CD4-positive, alpha-beta memory T cell (primary cell): ENCODE data around the gene COL19A1. TPM values are rescaled to one million over a fixed set of nuclear protein-coding genes. Genes with fewer than 3 reads are reported as not detected.

Experiments used
- CTCF ChIA-PET: fragments of 350-600 bp; sonication (Branson Sonifier 250); formaldehyde crosslinking; loops from one replicate; lab custom pipeline; 2021; ENCODE audit warnings: inconsistent platforms; ENCODE audit not compliant: partially characterized antibody; lab: Charles Lee
- POLR2A ChIA-PET: fragments of 350-600 bp; sonication (Branson Sonifier 250); formaldehyde crosslinking; loops from one replicate; lab custom pipeline; 2021; ENCODE audit not compliant: partially characterized antibody; lab: Charles Lee
- DNase-seq, 5 donors: peaks; one replicate each; pipeline versions ENCODE4 v3.0.0 to v3.0.0-alpha.2; 2020 to 2022; ENCODE audit warnings: mixed read lengths in 1 of 5
- H3K27ac ChIP-seq: one replicate; pipeline ENCODE4 v1.7.0; 2013; ENCODE audit warnings: low read depth, low read length
- H3K27me3 ChIP-seq: 2 replicates; pipeline ENCODE4 v1.7.0; 2013; ENCODE audit warnings: mild to moderate bottlenecking, low read length, moderate library complexity; ENCODE audit not compliant: insufficient read depth
- H3K36me3 ChIP-seq: 2 replicates; pipeline ENCODE4 v1.7.0; 2013; ENCODE audit warnings: mild to moderate bottlenecking, low read length, moderate library complexity; ENCODE audit not compliant: insufficient read depth
- H3K4me1 ChIP-seq: 2 replicates; pipeline ENCODE4 v1.7.0; 2013; ENCODE audit warnings: mild to moderate bottlenecking, low read length, moderate library complexity; ENCODE audit not compliant: insufficient read depth
- H3K4me3 ChIP-seq, 2 donors: one replicate each; pipeline ENCODE4 v1.7.0; 2013; ENCODE audit warnings: low read length in 2 of 2, mild to moderate bottlenecking in 1 of 2
- H3K9me3 ChIP-seq, 2 donors: one replicate each; pipeline ENCODE4 v1.7.0; 2013; ENCODE audit warnings: low read length in 2 of 2, control low read depth in 1 of 2; ENCODE audit not compliant: control insufficient read depth in 1 of 2
- H3K27ac Mint-ChIP-seq, 7 donors: one replicate each; pipeline ENCODE4 v1.8.0; 2020 to 2021; ENCODE audit warnings: mixed read lengths in 7 of 7, mild to moderate bottlenecking in 6 of 7, inconsistent platforms in 3 of 7, moderate library complexity in 3 of 7
- H3K27me3 Mint-ChIP-seq, 2 donors: one replicate each; pipeline ENCODE4 v1.8.0; 2020 to 2021; ENCODE audit warnings: mixed read lengths in 2 of 2
- H3K36me3 Mint-ChIP-seq, 2 donors: one replicate each; pipeline ENCODE4 v1.8.0; 2020 to 2021; ENCODE audit warnings: mixed read lengths in 2 of 2, inconsistent platforms in 1 of 2, mild to moderate bottlenecking in 1 of 2
- H3K4me1 Mint-ChIP-seq, 4 donors: one replicate each; pipeline ENCODE4 v1.8.0; 2020 to 2021; ENCODE audit warnings: mixed read lengths in 4 of 4, mild to moderate bottlenecking in 1 of 4
- H3K4me3 Mint-ChIP-seq, 8 donors: one replicate each; pipeline ENCODE4 v1.8.0; 2020 to 2021; ENCODE audit warnings: mixed read lengths in 8 of 8, mild to moderate bottlenecking in 7 of 8, moderate library complexity in 6 of 8, inconsistent platforms in 3 of 8
- H3K9me3 Mint-ChIP-seq, 8 donors: one replicate each; pipeline ENCODE4 v1.8.0; 2020 to 2021; ENCODE audit warnings: mixed read lengths in 8 of 8, mild to moderate bottlenecking in 5 of 8, inconsistent platforms in 3 of 8, moderate library complexity in 1 of 8
- intact Hi-C: fragments of 100-400 bp; cut with micrococcal nuclease; formaldehyde crosslinking; loops from one replicate; pipeline ENCODE4 v1.15.1; 2023
- polyA plus RNA-seq, 2 donors: library from polyadenylated mRNA; unstranded; fragments of 300-500 nt; fragmentation: Illumina TruSeq; gene quantifications; one replicate each; pipeline ENCODE4 v1.2.3, GENCODE V29; 2021
- total RNA-seq, 2 experiments: library from RNA; stranded (reverse); gene quantifications; one replicate each; pipeline ENCODE4 v1.2.3, GENCODE V29; 2021

Gene COL19A1
- total and polyA plus RNA-seq, 4 experiments from 2014 or later = 0.02 TPM; not detected in 3

DNA sequence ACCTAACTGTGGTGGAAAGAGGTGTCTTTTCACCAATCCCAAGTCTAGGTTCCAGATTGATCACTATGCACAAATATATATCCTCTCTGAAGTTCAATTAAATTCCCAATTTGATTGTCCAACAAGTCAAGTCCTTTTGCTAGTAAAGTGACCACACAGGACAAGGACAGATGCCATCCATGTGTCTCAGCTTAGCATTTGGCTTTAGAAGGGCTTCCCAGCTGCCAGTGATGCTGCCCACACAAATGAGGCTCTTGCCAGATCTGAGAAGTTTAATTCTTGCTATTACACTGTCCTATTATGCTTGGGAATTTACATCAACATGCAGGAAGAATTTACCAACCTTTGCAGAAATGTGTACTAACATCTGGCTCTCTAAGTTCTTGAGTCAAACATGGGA lies 328.1 kb downstream of the COL19A1 start:
- ChIA-PET CTCF (no interaction called here), POLR2A (no interaction called here)
- Histone ChIP-seq H3K36me3 (no peaks in the 10 kb centered on the region), H3K27ac (no peak overlapping the region), H3K4me3 (no peak overlapping the region), H3K4me1 (no peaks in the 10 kb centered on the region), H3K27me3 (no peaks in the 10 kb centered on the region), H3K9me3 (no peaks in the 10 kb centered on the region)
- Mint-ChIP-seq H3K36me3 (no peaks in the 10 kb centered on the region), H3K9me3 (peaks cover 0 to 2% (median 0%) of the 10 kb centered on the region in 8 donors), H3K27ac (no peak overlapping the region), H3K4me1 (no peaks in the 10 kb centered on the region), H3K4me3 (no peak overlapping the region), H3K27me3 (peaks cover 6 to 9% of the 10 kb centered on the region in 2 donors)
- no peak for DNase-seq
- intact Hi-C loops = no loop called here

DNA sequence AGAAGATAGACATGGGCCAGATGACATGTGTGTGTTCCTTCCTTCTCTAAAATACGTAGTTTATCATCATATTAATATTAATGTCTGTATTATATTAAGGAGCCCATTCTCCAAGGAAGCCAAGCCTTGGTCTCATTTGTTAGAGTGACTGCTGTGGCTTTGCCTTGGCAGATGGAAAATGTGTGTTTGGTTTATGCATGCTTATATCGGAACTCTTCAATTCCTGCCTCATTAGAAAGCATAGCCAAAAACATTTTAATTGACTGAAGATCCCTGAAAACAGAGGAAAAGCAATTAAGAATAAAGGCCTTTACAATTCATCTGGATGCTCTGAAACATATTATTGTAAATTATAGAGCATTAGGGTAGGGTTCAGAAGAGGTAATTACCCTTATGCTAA lies 330.2 kb downstream of the COL19A1 start:
- Histone ChIP-seq H3K4me1 (no peaks in the 10 kb centered on the region), H3K36me3 (no peaks in the 10 kb centered on the region), H3K27me3 (no peaks in the 10 kb centered on the region), H3K9me3 (no peaks in the 10 kb centered on the region), H3K4me3 (no peak overlapping the region), H3K27ac (no peak overlapping the region)
- ChIA-PET POLR2A (no interaction called here), CTCF (no interaction called here)
- DNase-seq = no peak
- intact Hi-C loops = no loop called here
- H3K27me3 Mint-ChIP-seq = peaks cover 6 to 12% of the 10 kb centered on the region in 2 donors
- H3K4me3 Mint-ChIP-seq = no peak overlapping the region
- H3K36me3 Mint-ChIP-seq = no peaks in the 10 kb centered on the region
- H3K4me1 Mint-ChIP-seq = no peaks in the 10 kb centered on the region
- H3K9me3 Mint-ChIP-seq = no peaks in the 10 kb centered on the region
- no peak overlapping the region for H3K27ac Mint-ChIP-seq

DNA sequence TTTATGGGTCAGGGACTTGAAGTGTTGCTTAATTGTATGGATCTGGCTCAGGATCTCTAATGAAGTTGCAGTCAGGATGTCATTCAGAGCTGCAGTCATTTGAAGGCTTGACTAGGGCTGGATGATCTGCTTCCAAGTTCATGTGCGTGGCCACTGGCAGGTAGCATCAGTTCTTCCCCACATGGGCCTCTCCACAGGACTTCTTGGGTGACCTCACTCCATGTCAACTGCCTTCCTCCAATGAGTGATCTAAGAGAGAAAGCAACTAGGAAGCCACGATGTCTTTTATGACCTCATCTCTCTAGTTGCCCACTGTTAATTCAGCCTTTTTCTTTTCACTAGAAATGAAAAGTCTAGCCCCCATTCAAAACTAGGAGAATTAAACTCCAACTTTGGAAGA lies 332.4 kb downstream of the COL19A1 start:
- no peak overlapping the region for H3K27ac ChIP-seq
- H3K4me3 Mint-ChIP-seq = no peak overlapping the region
- intact Hi-C loops = no loop called here
- H3K4me1 Mint-ChIP-seq = no peaks in the 10 kb centered on the region
- H3K27ac Mint-ChIP-seq = no peak overlapping the region
- no peaks in the 10 kb centered on the region for H3K4me1 ChIP-seq
- H3K4me3 ChIP-seq = no peak overlapping the region
- no peaks in the 10 kb centered on the region for H3K9me3 Mint-ChIP-seq
- no peaks in the 10 kb centered on the region for H3K36me3 Mint-ChIP-seq
- H3K27me3 ChIP-seq = no peaks in the 10 kb centered on the region
- DNase-seq = no peak
- ChIA-PET CTCF (no interaction called here), POLR2A (no interaction called here)
- H3K36me3 ChIP-seq = no peaks in the 10 kb centered on the region
- H3K9me3 ChIP-seq = no peaks in the 10 kb centered on the region
- H3K27me3 Mint-ChIP-seq = peaks cover 3% of the 10 kb centered on the region in 2 donors

DNA sequence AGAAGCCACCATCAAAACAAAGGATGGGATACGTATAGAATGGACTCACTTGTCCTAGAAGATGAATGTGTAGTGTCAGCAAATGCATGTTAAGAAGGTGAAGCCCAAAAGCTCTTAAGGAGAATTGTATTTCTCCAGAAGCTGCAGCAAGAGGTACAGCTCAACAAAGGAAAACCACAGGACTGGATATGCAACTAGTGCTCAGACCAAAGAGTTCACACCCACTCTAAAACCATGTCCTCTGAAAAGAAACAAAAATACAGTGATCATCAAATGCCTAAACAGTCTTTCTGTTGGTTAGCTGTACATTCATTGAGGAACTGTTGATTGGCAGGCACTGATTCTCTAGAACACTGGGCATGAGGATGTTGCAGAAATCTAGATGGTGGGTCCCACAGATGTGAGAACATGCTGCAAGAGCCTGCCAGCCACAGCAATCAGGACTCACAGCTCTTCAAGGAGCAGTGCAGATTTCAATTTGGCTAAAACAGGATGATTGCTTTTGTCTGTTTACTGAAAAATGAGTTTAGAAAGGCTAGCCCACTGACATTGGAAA lies 342.0 kb downstream of the COL19A1 start:
- no peak for DNase-seq
- Histone ChIP-seq H3K27me3 (no peaks in the 10 kb centered on the region), H3K36me3 (no peaks in the 10 kb centered on the region), H3K4me1 (no peaks in the 10 kb centered on the region), H3K9me3 (no peaks in the 10 kb centered on the region), H3K27ac (no peak overlapping the region), H3K4me3 (no peak overlapping the region)
- CTCF ChIA-PET = interaction anchor here (1.5 kb wide), 1 partner anchor 13 kb away, joined by 6 read pairs; no protein-coding TSS in a partner anchor
- H3K4me3 Mint-ChIP-seq = no peak overlapping the region
- no peak overlapping the region for H3K27ac Mint-ChIP-seq
- H3K4me1 Mint-ChIP-seq = no peaks in the 10 kb centered on the region
- peaks cover 0 to 3% (median 0%) of the 10 kb centered on the region in 8 donors for H3K9me3 Mint-ChIP-seq
- intact Hi-C loops = no loop called here
- H3K27me3 Mint-ChIP-seq = peaks cover 0 to 10% of the 10 kb centered on the region in 2 donors
- no peaks in the 10 kb centered on the region for H3K36me3 Mint-ChIP-seq
- POLR2A ChIA-PET = no interaction called here

- peaks cover 2 to 10% of the 10 kb centered on the region in 2 donors for H3K27me3 Mint-ChIP-seq
- no peaks in the 10 kb centered on the region for H3K9me3 ChIP-seq
- no peaks in the 10 kb centered on the region for H3K4me1 ChIP-seq
- H3K9me3 Mint-ChIP-seq = peaks cover 0 to 3% (median 0%) of the 10 kb centered on the region in 8 donors
- CTCF ChIA-PET = interaction anchor here (2.4 kb wide), 1 partner anchor 11 kb away, joined by 13 read pairs; no protein-coding TSS in a partner anchor
- no peak overlapping the region for H3K4me3 ChIP-seq
- H3K36me3 ChIP-seq = no peaks in the 10 kb centered on the region
- POLR2A ChIA-PET = no interaction called here
- no peak overlapping the region for H3K27ac ChIP-seq
- intact Hi-C loops = no loop called here
- H3K27ac Mint-ChIP-seq = no peak overlapping the region
- no peak for DNase-seq
- no peaks in the 10 kb centered on the region for H3K27me3 ChIP-seq
- no peaks in the 10 kb centered on the region for H3K4me1 Mint-ChIP-seq
- H3K4me3 Mint-ChIP-seq = no peak overlapping the region
- H3K36me3 Mint-ChIP-seq = no peaks in the 10 kb centered on the region
These were observed 344.1 kb downstream of the COL19A1 start for GRCh38 chr6:70210462-70210861.

DNA sequence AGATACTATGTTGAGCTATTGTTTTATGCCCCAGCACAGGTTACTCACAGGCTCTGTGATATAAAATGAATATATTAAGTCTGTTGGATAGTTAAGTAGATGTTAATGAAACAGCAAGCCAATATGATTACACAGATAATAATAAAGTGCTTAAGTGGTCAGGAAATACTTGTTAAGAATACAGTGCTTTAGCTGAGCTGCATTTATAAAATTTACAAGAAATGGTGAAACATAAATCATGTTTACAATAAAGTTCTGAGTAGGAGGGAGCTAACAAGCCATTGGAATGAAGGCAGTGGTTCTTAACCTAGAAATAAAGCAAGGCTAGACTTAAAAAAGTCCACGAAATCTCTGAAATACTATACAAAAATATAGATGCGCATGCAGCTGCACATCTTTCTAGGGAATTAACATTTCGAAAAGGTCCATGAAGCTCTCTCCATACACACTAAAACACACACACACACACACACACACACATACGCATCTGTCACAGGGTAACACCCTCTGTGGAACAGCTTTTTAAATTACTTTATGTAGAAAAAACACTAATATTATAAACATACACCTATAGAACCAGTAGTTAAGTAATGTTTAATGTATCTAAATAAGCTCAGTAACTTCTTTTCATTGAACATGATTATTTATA lies 349.2 kb downstream of the COL19A1 start:
- Mint-ChIP-seq H3K4me3 (no peak overlapping the region), H3K36me3 (no peaks in the 10 kb centered on the region), H3K27ac (no peak overlapping the region), H3K27me3 (peaks cover 5 to 12% of the 10 kb centered on the region in 2 donors), H3K9me3 (no peaks in the 10 kb centered on the region), H3K4me1 (no peaks in the 10 kb centered on the region)
- Histone ChIP-seq H3K27ac (no peak overlapping the region), H3K4me3 (no peak overlapping the region), H3K27me3 (no peaks in the 10 kb centered on the region), H3K4me1 (no peaks in the 10 kb centered on the region), H3K9me3 (no peaks in the 10 kb centered on the region), H3K36me3 (no peaks in the 10 kb centered on the region)
- ChIA-PET CTCF (no interaction called here), POLR2A (no interaction called here)
- intact Hi-C loops = no loop called here
- DNase-seq = no peak

- no peaks in the 10 kb centered on the region for H3K27me3 ChIP-seq
- no peaks in the 10 kb centered on the region for H3K36me3 Mint-ChIP-seq
- H3K27ac ChIP-seq = no peak overlapping the region
- ChIA-PET CTCF (no interaction called here), POLR2A (no interaction called here)
- no peak overlapping the region for H3K4me3 Mint-ChIP-seq
- H3K4me1 ChIP-seq = no peaks in the 10 kb centered on the region
- H3K4me1 Mint-ChIP-seq = no peaks in the 10 kb centered on the region
- H3K36me3 ChIP-seq = no peaks in the 10 kb centered on the region
- no peak overlapping the region for H3K4me3 ChIP-seq
- no peaks in the 10 kb centered on the region for H3K9me3 Mint-ChIP-seq
- peaks cover 5 to 8% of the 10 kb centered on the region in 2 donors for H3K27me3 Mint-ChIP-seq
- H3K27ac Mint-ChIP-seq = no peak overlapping the region
- H3K9me3 ChIP-seq = no peaks in the 10 kb centered on the region
- intact Hi-C loops = no loop called here
- DNase-seq = no peak
These were observed 350.4 kb downstream of the COL19A1 start for GRCh38 chr6:70216767-70217166.
